HG03378 (cell line): ENCODE data around the gene PGA5.
"Not testable (repeated sequence)": the region's sequence is repeated elsewhere in the genome, so short reads cannot be mapped to it uniquely, and the experiment has no call there.

Experiments
- ATAC-seq: cut with Tn5 transposase; IDR thresholded peaks from one replicate; pipeline ENCODE4 v1.9.1; 2021; ENCODE audit warnings: mild to moderate bottlenecking, moderate library complexity; ENCODE audit not compliant: unreplicated experiment

The PGA5 gene

GRCh38 chr11:61240875-61241274, at the start of gene PGA5:
Gene PGA5, plus strand, starts transcription at chr11:61241175. Its CDS starts 52 bp downstream, at chr11:61241227.
- not testable (repeated sequence) for ATAC-seq

DNA sequence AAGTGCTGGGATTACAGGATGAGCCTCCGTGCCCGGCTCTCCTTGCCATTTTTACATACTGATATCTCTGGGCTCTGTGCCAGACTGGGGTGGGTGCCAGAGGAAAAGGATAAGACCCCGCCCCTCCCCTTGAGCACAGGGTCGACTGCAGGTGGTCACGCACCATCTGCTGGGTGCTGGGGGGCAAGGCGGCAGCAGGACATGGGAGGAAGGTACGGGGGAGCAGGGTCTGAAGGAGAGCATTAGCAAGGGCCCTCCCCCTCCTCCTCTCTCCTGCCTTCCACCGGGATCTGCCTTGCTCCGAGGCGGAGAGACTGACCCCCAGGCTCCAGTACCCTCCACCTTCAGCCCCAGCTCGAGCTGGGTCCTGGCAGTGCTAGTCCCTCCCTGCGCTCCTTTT, 47.4 kb upstream of the PGA5 start:
- no peak for ATAC-seq

- no peak for ATAC-seq
Measured at GRCh38 chr11:61194169-61194671, 46.8 kb upstream of the PGA5 start.

GRCh38 chr11:61194981-61195695, 45.8 kb upstream of the PGA5 start:
- no peak for ATAC-seq

DNA sequence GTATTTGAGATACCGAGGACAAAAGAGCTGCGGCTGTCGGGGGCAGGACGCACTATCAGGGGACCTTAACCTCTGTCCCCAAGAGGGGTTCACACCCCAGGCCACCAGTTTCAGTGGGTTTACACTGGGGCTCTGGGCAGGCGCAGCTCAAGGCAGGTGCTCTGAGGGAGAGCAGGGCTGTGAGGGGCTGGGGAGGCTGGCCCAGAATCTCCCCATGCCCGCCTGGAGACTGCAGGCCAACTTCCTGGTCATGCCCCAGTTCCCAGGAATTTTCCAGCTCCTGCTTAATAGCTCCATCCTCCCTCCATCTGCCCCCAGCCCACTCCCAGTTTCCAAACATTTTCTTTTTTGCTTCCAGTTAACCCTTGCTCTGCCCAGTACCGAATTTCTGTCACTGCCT, 45.3 kb upstream of the PGA5 start:
- ATAC-seq: no peak

DNA sequence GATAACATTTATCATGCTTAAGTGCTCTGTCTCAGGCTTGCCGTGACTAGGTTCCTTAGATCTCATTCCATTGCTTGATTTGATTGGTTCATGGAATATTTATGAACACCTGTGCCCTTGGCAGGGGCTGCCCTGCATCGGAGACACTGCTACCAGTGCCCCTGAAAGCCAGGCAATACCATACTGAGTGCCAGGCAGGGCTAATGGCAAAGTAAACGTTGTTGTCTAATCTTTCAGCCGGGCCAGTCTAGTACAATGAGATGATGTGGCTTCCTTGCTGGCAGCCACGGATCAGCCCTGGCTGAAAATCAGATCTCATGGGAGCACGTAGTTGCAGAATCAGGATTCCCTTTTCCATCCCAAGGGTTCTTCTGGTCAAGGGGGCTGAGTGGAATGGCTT, 42.6 kb upstream of the PGA5 start:
- no peak for ATAC-seq

GRCh38 chr11:61198948-61199523, 41.9 kb upstream of the PGA5 start:
- ATAC-seq: no peak

DNA sequence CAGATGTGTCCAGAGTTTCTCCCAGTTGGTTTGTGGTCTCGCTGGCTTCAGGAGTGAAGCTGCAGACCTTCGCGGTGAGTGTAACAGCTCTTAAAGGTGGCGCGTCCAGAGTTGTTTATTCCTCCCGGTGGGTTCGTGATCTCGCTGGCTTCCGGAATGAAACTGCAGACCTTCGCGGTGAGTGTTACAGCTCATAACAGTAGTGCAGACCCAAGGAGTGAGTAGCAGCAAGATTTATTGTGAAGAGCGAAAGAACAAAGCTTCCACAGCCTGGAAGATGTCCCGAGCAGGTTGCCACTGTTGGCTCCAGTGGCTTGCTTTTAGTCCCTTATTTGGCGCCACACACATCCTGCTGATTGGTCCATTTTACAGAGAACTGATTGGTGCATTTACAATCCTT, 39.5 kb upstream of the PGA5 start:
- ATAC-seq: no peak

DNA sequence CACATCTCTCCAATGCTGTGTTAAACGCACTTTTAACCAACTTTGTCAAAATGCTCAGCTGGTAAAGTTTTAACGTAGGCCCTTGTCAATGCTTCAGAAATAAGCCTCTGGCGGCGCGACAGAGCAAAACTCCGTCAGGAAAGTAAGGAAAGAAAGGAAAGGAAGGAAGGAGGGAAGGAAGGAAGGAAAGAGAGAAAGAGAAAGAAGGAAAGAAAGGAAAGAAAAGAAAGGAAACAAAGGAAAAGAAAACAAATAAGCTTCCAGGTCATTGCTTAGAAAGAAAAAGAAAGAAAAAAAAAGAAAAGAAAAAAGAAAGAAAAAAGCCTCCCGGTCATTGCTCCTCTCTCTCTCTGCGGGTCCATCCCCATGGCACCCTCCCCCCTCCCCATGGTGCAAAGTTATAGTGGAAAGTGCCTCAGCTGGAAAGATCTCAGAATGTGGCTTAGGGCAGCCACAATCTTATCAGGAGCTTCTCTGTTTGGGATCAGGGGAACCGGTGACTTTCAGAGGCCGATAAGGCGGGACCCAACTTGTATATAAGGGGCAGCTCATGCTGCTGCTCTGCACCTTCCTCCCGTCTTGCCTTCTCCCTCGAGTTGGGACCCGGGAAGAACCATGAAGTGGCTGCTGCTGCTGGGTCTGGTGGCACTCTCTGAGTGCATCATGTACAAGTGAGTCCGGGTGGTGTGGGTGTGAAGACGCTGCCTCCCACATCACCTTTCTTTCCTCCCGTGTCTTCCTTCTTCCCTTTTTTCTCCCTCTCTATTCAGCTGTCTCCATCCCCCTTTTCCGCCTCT, 37.8 kb upstream of the PGA5 start, which contains the start of gene PGA3:
Gene PGA3 (plus strand): TSS at position 566 of the 797 bp plus-strand sequence. CDS start 50 bp downstream, at position 616.
- ATAC-seq: not testable (repeated sequence)

DNA sequence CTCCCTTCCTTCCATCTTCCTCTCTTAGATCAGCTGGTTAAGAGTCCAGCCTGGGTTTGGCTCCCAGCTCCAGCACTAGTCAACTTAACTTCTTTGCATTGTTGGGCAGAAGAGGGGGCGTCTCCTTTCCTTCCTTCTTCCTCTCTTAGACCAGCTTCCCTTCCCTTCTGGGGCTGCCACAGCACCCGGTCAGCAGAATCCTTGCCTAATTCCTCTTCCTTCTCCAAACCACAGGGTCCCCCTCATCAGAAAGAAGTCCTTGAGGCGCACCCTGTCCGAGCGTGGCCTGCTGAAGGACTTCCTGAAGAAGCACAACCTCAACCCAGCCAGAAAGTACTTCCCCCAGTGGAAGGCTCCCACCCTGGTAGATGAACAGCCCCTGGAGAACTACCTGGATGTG, 37.1 kb upstream of the PGA5 start:
- ATAC-seq: not testable (repeated sequence)

GRCh38 chr11:61204502-61205059, 36.4 kb upstream of the PGA5 start:
- not testable (repeated sequence) for ATAC-seq

DNA sequence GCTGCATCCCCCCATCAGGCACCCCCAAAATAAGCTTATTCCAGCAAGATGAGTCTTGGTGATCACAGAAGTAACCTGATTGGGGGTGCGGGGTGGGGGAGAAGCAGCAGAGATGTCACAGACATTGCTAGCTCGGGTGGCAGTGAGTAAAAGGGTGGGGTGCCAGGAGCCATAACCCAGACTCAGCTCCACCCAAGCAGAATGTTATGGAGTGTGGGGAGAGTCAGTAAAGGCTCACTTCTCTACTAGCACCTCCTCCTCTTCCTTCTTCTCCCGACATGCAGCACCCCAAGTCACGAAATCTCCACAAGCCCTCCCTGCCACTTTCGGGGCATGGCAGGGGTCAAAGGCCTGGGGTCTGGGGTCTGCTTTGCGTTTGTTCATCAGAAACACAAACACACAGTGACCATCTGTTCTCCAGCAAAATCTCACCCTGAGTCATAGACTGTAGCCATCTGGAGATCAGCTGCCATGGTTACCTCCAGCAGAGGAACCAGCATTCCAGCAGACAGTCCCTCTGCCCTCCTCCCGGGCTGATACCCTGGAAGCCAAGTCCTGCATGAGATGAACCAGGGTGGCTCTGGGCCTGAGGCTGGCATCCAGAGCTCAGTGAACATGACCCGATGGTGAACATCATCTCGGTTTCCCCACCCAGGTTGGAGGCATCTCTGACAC, 33.2 kb upstream of the PGA5 start:
- not testable (repeated sequence) for ATAC-seq

GRCh38 chr11:61210629-61211028, 30.3 kb upstream of the PGA5 start:
- not testable (repeated sequence) for ATAC-seq

- ATAC-seq: not testable (repeated sequence)
Measured at GRCh38 chr11:61211327-61211952, 29.5 kb upstream of the PGA5 start.

DNA sequence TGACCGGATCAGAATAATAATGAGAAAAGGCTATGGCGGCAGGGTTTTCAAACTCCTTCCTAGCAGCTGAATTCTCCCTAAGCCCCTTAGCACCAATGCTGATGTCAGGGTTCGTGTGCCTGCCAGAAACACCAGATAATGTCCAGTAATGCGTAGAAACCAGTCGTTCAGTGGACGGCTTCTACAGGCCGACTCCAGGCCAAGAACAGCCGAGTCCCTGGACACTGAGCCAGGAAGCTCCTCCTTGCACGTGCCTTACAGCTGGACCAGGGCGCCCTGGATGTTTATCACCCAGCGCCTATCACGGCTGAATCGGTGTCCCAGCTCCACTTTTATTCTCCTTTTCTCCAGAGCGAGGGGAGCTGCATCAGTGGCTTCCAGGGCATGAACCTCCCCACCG, 28.8 kb upstream of the PGA5 start:
- ATAC-seq: not testable (repeated sequence)

- not testable (repeated sequence) for ATAC-seq
Measured at GRCh38 chr11:61213711-61214324, 27.2 kb upstream of the PGA5 start.

- not testable (repeated sequence) for ATAC-seq
Measured at GRCh38 chr11:61218306-61218705, 22.7 kb upstream of the PGA5 start.

DNA sequence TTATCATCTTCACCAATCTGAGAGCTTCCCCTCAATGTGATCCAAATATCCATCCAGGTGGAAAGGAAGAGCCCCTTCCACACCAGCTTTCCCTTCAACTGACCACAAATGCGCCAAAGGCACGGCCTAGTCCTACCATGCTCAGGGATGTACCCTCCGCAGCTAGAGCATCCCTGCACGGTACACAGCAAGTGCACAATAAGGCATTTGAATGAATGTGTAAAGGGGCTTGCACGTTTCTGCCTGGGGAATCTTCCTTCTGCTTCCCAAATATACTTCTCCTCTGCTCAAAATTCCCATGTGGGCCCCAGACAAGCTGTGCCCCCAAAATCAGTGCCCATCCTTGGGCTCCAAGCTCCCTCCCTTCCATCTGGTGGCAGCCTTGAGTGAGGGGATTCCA, 22.0 kb upstream of the PGA5 start:
- ATAC-seq: not testable (repeated sequence)

GRCh38 chr11:61222047-61222446, 18.9 kb upstream of the PGA5 start, which contains the start of gene PGA4:
Gene PGA4, plus strand, starts transcription at chr11:61222347. Its CDS starts 54 bp downstream, at chr11:61222401.
- ATAC-seq: not testable (repeated sequence)
